Measurements from ENCODE around the gene HMGB4.

Gene HMGB4

DNA sequence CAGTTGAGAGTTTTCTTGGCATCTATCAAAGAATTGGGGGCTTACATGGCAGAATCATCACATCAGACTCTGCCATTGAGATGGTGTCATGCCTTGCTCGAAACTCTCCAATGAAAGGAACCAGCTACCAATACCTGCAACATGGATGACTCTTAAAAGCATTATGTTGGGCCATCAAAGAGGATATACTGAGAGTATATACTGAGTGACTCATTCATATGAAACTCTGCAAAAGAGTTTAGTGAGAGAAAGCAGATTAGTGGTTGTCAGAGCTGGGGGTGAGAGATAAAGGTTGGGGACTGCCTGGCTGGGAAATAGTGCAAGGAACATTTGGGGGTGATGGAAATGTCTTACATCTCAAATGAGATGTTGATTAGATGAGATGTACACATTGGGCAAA, 14.7 kb upstream of the HMGB4 start:
- DNase-seq: no peak

DNA sequence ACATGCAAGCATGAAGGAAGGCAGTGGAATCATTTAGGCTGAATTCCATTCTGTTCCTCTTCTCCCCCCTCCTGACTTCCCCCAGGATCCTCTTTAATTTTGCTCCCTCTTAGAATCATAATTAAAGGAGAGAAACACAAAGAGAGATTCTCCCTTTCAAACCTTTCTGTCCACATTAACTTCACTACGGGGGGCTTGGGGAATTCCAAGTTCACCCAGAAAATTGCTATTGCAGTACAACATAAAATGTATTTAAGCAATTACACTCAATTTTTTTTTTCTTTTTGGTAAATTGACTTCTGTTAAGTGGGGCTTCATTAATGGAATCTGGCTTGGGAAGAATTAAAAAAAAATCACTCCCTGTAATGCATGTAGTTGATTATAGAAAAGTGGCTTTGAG, 13.4 kb upstream of the HMGB4 start:
- DNase-seq: no peak

DNA sequence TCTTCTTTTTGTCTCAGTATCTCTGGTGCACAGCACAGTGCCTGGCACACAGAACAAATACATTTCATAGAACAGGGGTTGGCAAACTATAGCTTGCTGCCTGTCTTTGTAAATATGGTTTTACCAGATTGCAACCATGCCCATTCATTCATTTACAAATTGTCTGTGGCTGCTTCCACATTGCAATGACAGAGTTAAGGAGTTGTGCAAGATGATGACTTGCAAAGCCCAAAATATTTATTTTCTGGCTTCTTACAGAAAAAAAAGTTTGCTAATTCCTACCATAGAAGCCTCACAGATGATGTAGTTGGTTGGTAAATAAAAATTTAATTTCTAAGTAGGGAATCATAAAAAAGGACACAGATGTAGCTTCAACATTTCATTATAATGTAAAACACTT, 11.2 kb upstream of the HMGB4 start:
- DNase-seq: no peak

DNA sequence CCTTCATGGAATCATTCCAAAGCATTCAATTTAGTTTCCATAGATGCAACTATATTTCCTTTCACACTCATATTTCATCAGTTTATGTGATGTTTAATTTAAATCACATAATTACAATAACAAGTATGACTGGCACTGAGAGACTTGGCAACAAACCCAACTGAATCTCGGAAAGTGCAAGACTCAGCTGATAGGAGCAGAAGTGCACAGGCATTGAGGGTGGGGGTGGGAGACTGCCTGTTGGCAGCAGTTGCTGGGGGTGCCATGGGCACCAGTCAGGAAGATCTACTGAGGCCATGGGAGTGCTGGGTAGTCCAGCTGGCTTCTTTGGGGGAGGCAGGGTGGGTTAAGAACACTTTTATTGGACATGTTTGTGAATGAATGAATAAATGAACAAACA, 10.4 kb upstream of the HMGB4 start:
- DNase-seq: no peak

DNA sequence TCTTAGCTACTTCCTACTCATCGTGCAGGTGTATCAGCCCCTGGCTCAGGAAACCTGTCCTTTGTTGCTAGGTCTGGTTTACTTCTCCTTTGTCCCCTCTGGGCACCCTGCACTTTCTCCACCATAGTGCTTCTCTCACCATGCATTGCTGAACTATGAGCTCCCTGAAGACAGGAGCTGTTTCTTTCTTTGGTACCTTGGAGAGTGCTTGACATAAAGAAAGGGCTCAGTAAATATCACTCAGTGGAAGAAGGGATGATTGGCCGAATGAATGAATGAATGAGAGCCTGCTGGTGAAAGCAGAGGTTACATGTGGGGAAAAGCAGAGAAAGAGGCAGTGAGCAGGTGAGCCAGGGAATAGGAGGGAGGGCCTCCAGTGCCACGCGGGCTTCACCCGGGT, 9.8 kb upstream of the HMGB4 start:
- DNase-seq: no peak

DNA sequence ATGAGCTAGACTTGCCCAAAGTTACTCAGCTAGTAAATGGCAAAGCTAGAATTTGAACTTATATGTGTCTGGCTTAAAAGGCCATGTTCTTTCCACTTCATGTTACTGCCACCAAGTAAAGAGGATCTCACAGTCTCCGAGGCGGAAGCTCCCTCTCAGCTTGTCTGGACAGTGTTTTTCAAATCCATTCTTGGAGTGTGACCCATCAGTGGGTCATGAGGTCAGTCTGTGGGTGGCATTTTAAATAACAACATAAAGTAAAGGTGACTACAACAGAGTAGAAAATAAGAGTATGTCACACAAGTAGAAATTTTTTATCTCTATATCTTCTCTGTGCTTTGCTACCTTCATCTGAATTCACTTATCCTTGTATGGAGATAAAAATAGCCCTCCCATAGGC, 3.2 kb upstream of the HMGB4 start:
- DNase-seq: no peak

DNA sequence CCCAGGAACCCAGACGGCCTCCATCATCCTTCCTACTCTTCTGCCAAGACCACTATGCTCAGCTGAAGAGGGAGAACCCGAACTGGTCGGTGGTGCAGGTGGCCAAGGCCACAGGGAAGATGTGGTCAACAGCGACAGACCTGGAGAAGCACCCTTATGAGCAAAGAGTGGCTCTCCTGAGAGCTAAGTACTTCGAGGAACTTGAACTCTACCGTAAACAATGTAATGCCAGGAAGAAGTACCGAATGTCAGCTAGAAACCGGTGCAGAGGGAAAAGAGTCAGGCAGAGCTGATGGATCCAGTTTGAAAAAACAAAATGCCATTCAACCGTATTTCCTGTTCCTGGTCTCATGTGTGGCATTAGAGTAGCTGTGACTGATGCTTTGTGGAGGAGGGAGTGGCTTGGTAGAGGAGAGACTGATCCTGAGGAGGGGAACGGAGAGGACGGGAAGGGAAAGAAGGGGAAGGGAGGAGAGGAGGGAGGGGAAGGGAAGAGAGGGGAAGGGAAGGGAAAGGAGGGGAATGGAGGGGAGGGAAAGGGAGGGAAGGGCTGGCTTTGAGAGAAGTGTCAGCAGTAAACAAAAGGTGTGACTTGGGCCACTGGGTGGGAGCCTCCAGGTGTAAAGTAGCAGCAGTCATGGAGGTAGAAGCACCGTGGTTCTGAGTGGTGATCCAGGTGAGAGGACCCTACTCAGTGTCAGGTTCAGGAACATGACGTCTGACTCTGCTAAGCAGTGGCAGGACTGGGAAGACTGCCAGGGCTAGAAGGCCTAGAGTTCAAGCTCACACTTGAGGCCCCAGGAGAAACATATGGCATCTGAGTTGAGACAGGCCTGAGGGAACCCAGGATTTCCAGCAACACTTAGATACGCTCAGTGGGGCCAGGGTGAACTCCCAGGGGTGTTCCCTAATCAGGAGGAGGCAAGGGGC, 846 bp downstream of the HMGB4 start:
- no peak for DNase-seq

DNA sequence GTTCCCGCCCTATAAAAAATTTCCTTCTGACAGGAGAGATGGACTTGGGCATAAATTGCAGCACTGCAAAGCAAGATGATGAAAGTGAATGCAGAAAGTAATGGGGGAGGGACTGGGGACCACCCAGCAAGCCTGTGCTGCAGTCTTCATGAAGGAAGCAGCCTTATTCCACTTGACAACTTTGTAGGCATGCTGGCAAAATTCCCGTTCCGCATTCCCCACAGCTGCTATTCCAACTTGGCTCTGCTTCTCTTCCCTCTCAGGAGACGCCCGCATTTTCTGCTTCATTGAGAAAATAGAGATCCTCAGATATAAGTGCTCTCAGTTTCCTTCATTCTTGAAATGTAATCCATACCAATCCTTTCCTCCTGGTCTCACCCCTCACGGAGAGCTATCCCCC, 2.4 kb downstream of the HMGB4 start:
- no peak for DNase-seq

DNA sequence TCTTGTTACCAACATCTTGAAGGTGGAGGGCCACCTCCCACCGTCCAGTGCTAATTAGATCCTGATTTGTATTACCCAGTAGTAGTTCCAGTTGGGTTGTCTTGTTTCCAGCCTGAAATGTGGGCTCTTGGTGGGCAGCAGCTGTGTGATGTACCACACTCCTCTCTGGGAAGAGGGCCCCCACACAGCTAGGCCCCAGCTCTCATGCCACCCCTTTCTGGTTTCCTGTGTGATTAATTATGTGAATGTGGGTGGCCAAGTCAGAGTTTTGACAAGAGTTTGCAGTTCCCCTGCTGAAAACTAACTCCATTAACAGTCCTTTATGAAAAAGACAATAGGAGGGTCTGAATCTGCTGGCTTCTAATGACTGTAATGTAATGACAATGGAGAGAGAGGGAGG, 3.8 kb downstream of the HMGB4 start:
- DNase-seq: no peak

DNA sequence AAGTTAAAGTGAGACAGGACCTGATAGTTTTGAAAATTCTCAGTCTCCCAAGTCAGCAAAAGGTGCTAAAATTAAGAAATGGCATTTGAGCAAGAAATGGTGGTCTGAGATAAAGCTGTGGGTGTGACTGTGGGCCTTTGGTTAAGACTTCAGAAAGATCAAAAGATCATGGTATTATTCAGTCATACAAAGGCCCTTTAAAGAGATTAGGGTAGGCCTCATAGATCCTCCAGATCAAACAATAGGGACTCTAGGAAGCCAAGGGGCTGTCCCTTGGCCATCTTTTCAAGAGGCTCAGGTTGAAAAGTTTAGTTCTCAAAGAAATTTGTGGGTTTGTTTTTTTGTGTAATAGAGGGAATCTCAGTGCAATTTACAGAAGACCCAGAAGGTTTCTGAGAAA, 8.4 kb downstream of the HMGB4 start:
- DNase-seq: no peak

DNA sequence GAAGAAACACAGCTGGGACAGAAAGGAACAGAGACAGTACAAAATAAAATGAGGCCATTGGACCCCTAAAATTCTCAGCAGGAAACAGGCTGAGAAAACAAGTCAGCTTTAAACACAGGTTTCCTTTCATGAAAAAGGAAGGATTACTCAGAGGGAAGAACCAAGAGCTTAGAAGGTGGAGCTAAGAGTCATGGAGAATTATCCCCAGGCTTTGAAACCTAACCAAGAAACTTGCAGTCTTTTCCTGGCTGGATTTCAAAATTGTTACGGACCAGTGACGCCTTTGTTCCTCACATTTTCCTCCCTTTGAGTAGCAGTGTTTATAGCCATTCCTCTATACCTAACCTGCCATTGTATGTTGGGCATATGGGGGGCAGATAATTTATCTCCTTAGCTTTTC, 8.8 kb downstream of the HMGB4 start:
- DNase-seq: no peak

DNA sequence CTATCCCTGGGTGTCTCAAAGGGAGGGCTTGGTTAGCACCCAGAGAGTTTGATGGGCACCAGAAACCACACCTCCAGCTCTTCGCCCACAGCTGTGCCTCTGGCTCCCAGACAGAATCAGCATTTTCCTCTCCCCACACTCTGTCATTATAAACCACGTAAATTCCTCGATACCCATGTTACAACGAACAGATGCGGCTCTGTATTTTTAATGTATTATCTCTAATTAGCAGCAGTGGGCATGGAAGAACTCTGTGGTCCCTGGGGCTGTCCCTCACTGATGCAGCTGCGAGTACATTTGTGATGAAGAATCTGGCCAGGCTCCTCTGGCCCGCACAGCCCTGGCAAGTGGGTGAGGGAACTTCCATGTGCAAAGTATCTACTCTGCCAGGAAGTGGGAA, 10.8 kb downstream of the HMGB4 start:
- no peak for DNase-seq

DNA sequence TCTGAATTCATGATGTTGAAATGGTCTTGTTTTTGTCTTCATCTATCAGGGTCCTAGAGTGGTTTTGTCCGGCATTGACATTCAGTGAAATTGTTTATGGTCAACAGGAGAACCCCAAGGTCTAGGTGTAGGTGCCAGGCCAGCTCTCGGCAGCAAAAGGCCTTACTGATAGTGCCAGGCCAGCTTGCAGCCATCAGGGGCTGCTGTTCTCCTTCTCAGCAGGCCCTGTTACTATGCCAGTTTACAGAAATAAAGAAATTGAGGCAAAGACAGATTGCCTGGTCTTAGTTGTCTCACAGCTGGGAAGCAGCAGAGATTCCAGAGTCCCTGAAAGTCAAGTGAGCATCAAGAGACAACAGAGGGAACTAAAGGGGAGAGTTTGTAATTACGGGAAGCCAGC, 12.0 kb downstream of the HMGB4 start:
- no peak for DNase-seq

DNA sequence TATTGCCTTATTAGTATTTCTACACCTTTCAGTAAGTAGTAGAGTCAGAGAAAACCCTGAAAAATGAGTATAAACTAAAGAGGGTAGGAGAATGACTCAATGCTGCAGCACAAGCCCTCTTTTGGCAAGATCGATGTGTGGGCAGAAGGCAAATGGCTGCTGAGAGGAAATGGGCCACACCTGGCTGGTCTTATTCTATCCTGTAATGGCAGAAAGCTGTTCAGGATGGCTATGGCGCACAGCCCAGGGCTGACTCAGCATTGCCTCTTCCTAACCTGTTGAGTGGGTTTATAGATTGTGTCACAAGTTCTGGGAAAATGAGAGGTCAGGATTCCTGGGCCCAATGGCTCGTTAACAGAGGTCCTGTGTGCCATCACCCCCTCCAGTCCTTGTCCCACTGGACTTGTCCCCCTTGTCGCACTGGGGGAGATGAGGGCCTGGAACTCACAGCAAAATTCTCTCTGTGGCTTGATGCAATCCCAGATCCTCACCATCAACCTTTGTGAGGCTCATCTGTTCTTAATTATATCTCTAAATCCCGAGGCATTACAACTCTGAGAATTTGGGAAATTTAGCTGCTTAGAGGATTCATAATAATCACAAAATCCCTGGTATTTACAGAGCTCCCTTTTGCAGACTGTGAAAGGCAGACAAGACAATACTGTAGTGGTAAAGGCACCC, 13.2 kb downstream of the HMGB4 start:
- DNase-seq: no peak

DNA sequence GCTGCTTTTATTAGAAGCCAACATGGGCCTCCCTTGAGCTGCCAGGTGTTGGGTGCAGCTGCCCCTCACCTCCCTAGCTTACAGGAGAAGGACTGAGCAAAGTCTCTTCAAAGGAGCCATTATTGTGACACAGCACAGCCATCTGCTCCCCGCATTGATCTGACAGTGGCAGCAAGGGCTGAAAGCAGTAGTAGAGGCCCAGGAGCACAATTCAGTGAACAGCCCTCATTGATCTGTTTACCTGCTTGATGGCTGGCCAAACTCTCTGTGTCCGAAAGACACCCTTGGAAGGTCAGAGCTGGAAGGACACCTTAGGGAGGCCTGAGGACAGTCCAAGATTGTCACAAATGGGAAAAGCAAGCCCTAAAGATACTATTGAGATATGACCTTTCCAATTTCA, 14.5 kb downstream of the HMGB4 start:
- no peak for DNase-seq

DNA sequence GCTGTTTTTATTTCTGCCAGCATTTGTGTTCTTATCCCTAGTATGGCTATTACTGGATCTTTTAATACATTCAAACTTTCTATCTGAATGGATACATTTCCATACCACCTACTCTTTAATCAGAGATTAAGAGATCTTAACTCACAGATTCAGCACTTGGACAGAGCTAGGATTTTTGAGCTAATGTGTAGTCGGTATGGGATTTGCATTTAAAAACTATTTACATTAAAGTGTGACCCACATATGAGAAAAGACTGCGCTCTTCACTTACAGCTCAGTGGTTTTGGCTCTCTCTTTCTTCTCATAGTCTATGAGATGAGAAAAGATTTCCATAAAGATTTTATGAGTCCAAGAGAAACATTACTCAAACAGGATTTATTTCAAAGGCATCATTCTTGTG, 16.4 kb downstream of the HMGB4 start:
- DNase-seq: no peak

DNA sequence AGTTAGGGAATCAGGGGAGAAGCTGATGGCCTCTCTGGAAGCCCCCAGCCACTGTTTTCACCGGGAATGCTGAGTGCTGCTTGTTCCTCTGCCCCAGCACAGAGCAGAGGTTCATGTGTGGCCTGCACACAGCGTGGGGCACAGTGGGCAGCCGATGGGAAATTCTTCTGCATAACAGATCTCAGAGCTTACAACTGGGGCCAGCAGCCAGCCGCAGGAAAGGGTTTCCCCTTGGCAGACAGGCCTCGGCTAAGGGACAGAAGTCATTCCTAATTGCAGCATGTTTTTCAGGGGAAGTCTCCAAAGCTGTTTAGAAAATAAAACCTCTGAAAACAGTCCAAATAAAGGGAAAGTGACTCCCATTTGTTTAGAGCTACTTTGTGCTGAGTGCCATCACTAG, 22.6 kb downstream of the HMGB4 start:
- DNase-seq: no peak

DNA sequence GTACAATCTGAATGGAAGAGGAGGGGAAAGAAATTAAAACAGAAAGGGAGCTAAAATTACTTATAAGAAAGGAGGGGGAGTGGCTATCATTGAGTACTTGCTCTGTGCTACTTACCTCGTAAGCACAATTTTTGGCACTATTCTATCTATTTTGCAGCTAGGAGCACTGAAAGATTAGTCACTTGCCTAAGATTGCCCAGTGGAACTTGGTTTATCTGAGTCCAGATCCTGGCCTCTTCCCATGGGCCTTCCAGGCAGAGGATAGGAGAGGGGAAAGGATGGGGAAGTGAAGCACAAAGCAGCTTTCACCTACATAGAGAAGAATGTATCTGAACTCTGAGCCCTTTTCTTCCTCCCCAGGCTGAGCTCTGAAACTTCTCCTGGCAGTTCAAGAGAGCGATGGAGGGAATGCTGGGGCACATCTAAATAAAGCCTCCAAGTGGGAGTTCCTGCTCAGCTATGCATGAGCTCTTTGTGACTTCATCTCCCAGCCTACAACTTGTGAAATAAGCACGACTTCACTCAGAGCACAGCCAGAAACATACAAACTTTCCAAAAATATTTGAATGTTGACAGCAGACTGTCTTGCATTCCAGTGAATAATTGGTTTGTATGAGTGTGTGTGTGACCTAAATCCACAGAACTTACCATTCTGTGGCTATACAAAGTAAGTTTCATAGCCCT, 29.4 kb downstream of the HMGB4 start:
- no peak for DNase-seq

DNA sequence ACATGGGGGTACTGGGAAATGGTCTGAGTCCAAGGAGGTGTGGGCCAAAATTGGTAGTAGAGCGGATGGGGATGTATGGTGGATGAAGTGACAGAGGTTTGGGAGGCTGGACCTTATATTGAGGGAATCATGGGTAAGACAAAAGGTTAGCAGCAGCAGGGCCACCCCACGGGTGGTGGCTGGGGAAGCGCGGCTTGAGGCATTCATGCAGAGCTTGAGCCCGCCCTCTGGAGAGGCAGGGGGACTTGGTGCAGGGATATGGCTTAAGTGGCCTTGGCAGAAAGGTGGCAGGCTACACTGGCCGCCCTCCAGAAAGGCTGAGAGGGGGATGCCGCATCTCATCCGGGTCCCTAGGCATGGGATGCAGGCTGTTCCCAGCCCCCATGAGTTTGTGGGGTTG, 31.5 kb downstream of the HMGB4 start:
- DNase-seq: no peak

DNA sequence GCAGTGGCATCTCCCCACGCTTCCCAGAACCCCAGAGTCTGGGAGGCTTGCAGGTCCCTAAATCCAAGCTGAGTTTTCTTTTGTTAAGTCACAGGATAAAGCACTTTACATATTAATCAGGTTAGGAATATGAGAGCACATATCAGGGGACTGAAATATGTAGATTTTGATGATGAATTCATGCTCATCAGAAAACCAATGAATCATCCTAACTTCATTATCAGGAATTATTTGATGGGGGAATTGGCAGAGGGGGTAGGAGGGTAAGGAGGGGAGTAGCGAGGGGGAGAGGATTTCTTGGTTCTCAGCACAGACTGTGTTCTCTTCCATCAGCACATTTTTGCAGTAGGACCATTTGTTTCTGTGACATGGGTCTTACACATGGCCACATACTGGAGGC, 32.1 kb downstream of the HMGB4 start:
- DNase-seq: no peak

DNA sequence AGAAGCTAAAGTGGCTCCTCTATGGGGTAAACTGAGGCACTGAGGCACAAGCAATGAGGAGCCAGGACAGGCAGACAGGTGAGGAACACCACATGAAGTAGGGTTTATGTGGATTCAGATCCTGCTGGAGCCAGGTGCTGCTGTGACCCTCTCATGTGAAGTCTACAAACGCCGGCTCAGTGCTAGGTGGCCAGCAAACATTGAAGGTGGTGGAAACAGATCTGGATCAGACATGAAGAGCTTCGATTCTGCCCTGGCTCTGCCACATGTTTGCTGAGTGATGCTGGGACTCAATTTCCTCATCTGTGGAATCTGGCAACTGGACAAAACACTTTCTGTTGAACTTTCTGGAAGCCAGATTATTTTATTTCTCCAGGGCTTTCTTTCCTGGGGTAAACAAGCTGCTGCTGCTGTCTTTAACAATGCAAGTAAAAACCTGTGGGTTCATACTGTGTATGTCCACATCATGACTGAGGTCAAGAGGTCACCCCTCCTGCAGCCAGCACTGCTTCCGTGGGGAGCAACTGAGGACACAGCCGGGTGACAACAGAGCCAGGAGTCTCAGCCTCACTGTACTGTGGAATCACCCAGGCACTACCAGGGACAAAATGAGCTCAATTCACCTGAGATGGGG, 33.3 kb downstream of the HMGB4 start:
- no peak for DNase-seq

DNA sequence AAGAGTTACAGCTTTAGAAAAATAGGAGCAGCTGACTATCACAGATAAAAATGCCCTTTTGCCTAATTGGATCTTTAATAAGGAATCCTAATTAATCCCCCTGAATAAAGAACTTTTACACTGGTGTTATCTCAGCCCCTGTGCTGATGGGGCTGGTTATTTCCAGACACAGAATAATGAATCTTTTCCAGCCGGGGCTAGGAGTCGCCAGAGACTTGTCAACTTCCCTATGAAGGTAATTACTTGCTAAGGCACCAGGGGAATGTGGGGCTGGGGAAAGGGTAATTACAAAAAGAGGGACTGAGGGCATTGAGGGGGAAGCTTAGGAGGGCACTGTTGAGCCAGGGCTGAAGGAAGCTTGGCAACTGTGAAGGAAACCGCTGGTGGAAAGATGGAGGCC, 34.5 kb downstream of the HMGB4 start:
- no peak for DNase-seq

DNA sequence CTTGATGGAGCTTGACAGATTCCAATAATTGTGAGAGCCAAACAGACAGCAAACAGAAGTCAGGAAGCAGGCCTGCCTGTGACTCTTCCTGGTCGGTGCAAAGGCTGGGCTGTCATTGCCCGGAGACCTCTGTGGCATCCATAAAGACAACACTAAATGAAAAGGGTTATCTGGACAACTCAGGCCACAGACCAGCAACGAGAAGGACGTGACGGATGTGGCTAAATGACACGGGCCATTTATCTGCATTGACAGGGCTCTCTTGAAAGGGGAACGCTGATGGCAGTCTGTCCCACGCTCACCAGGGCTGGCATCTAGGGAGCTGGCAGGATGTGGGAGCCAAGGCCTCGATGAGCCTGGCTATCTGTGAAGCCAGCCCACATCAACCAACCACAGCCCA, 35.0 kb downstream of the HMGB4 start:
- no peak for DNase-seq

DNA sequence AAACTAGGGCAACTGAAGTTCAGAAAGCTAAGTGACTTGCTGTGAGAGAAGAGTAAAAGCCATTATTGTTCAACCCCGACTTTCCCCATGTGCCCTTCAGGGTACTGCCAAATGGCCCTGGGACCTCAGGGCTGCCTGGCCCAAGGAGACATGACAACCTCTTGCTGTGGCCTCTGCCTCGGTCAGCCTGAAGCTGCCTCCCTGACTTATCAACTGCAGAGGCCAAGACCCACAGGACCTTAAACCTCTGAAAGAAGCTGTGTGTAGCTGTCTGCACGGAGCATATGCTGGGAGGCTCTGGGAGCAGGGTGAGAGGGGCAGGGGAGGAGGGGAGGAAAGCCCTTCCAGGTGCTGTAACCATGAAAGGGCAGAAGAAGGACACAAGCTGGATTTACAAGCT, 35.9 kb downstream of the HMGB4 start:
- DNase-seq: no peak

All from CD4-positive, alpha-beta T cell treated with Interleukin-1 beta for 1 hour (primary cell).